Sigmoid colon (tissue), 7 donors: ENCODE results near the gene CD248. TPM values are rescaled to one million over a fixed set of nuclear protein-coding genes. Genes with fewer than 3 reads are reported as not detected.
"Not testable (repeated sequence)": the region's sequence is repeated elsewhere in the genome, so short reads cannot be mapped to it uniquely, and the experiment has no call there.

Source experiments
- DNase-seq: peaks from one replicate; pipeline ENCODE4 v3.0.0-alpha.2; 2019
- H3K27ac ChIP-seq, 4 donors: fragments of 200-600 bp; sonication (generic); one replicate each; pipeline ENCODE4 v1.5.1; 2016 to 2019; ENCODE audit warnings: mild to moderate bottlenecking in 1 of 4
- H3K27me3 ChIP-seq, 3 donors: fragments of 200-600 bp; sonication (generic); one replicate each; pipeline ENCODE4 v1.5.1; 2019; ENCODE audit warnings: mild to moderate bottlenecking in 1 of 3
- H3K36me3 ChIP-seq, 4 donors: fragments of 200-600 bp; sonication (generic); one replicate each; pipeline ENCODE4 v1.5.1; 2016 to 2019
- H3K4me1 ChIP-seq, 4 donors: fragments of 200-600 bp; sonication (generic); one replicate each; pipeline ENCODE4 v1.5.1; 2017 to 2019
- H3K4me3 ChIP-seq, 4 donors: fragments of 200-600 bp; sonication (generic); one replicate each; pipeline ENCODE4 v1.5.1; 2017 to 2019; ENCODE audit warnings: mild to moderate bottlenecking in 2 of 4, moderate library complexity in 1 of 4
- H3K9me3 ChIP-seq, 4 donors: fragments of 200-600 bp in 3 of 4; sonication (generic) in 3 of 4; one replicate each; pipeline versions ENCODE4 v1.5.1 to v1.6.1; 2013 to 2019
- EP300 ChIP-seq, 4 donors: sonication (generic); formaldehyde crosslinking; IDR thresholded peaks; one replicate each; pipeline ENCODE4 v1.6.1; 2017; ENCODE audit warnings: antibody characterized with exemption in 4 of 4
- POLR2A ChIP-seq, 2 donors: fragments of 450-650 bp; IDR thresholded peaks; one replicate each; pipeline ENCODE4 v1.6.1; 2016; ENCODE audit warnings: antibody characterized with exemption in 2 of 2, mild to moderate bottlenecking in 2 of 2, moderate library complexity in 2 of 2
- POLR2AphosphoS5 ChIP-seq, 4 donors: sonication (generic); formaldehyde crosslinking; IDR thresholded peaks; one replicate each; pipeline ENCODE4 v1.6.1; 2017; ENCODE audit warnings: antibody characterized with exemption in 4 of 4
- WGBS, 2 donors: extraction: QIAGEN DNeasy Blood & Tissue Kit; methylation state at CpG; one replicate each; pipeline ENCODE4 v1.1.7; 2013; 5-methylcytosine and 5-hydroxymethylcytosine counted together
- intact Hi-C: fragments of 100-400 bp; cut with DNase I; formaldehyde crosslinking; loops from one replicate; pipeline ENCODE4 v1.15.1; 2023
- polyA plus RNA-seq, 3 donors: library from polyadenylated mRNA; stranded (reverse); fragments of 200-250 nt; gene quantifications; one replicate each; pipeline ENCODE4 v1.2.3, GENCODE V29; 2013
- total RNA-seq, 4 donors: library from RNA; depleted of rRNA; stranded (reverse); fragments of >200 nt; gene quantifications; one replicate each; pipeline ENCODE4 v1.1.0, GENCODE V29; 2016
- TF ChIP-seq, protein P1 (sequence below), 4 experiments: fragments of 450-650 bp in 3 of 4; fragments of 200-600 bp in 1 of 4; IDR thresholded peaks; one replicate each; pipeline ENCODE4 v1.5.1; 2016 to 2019; ENCODE audit warnings: antibody characterized with exemption in 4 of 4, mild to moderate bottlenecking in 3 of 4, moderate library complexity in 2 of 4
- donor health status: healthy with polysubstance abuse.
- donor health status: Bipolar disorder and iron deficiency.
- donor health status: healthy.

CD248 gene
- total and polyA plus RNA-seq, 7 donors, result 1.2 to 26.3 (median 6.1) TPM

DNA sequence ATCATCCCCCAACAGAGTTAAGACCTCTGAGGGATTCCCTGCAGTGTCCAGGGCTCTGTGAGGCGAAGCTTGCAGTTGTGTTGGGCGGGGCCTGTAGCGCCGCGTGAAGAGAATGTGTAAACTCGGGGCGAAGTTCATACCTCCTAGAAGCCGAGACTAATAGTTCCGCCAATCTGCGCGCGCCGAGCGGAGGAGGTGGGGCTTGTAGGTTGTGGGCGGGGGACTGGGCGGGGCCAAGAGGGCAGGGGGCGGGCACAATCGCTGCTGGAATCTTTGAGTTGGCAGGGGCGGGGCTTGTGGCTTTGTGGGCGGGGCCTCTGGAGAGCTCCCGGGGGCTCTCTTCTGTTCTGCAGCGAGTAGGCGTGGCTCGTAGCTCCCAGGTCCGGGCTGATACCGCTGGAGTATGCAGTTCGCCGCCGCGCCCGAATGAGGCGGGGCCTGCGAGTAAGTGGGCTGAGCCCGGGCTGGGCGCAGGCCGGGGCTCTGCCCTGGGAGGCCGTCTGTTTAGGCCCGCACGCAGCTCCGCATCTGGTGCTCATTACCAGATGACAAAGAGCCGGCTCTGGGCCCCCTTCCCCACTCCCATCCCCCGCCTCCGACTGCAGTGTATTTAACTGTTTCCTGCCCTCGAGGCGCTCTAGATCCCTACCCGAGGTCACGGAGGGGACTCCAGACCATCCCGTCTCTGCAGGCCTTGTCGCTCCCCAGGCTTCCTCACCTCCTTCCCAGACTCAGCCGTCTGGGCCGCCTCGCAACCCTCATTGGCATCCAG is 4.1 kb downstream of the CD248 start:
- intact Hi-C loops, result loop anchor here (1.0 kb wide), 3 partner anchors 16 to 74 kb away; partner anchors contain the start of gene BRMS1
- no peak for TF ChIP-seq EP300 (IDR thresholded peaks at IDR 0.05)
- peak; percentile 37 to 64 for TF ChIP-seq POLR2A (IDR thresholded peaks at IDR 0.05)
- TF ChIP-seq POLR2AphosphoS5 (IDR thresholded peaks at IDR 0.05), result peak; percentile 68 to 91 (median 74)
- H3K36me3 ChIP-seq, result no peaks in the 10 kb centered on the region
- 2 to 3% methylated on average over 52 of the region's 52 CpGs for WGBS, 2 donors
- H3K4me3 ChIP-seq, result peak overlapping the region; percentile 47 to 58 (median 52)
- DNase-seq, result peak; percentile 100
- H3K4me1 ChIP-seq, result peaks cover 0 to 54% (median 49%) of the 10 kb centered on the region in 4 donors
- no peaks in the 10 kb centered on the region for H3K27me3 ChIP-seq
- H3K9me3 ChIP-seq, result no peaks in the 10 kb centered on the region
- H3K27ac ChIP-seq, result peak overlapping the region; percentile 86 to 94 (median 90)

DNA sequence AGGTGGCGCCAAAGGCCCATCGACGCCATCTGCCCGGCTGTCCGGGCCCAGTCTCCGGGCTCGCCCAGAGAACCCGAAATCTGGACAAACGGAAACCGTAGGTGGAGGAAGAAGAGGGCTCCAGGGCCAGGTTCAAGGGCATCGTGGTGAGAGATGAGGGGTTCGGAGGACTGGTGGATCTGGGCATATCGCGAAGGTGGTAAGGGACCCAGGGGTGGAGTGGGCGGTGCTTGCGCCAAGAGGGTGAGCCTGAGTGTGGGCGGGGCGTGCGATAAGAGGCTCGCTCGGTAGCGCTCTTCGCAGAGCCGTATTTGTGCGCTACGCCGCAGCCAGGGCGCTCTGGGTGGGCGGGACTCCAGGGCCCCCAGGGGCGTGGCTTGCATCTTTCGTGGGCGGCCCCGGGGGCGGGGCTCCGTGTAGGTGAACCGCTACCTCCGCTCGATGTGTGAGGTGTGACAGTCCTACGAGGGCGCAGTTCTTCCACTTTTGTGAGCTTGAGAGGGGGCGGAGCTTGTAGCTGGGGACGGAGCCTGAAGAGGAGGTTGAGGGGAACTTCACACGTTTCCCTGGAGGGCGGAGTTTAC is 4.8 kb downstream of the CD248 start:
- 0% methylated on average over 44 of the region's 44 CpGs for WGBS, 2 donors
- Histone ChIP-seq H3K27ac (peak overlapping the region; percentile 86 to 94 (median 90)), H3K36me3 (no peaks in the 10 kb centered on the region), H3K9me3 (no peaks in the 10 kb centered on the region), H3K4me1 (peaks cover 0 to 47% (median 42%) of the 10 kb centered on the region in 4 donors), H3K4me3 (peak overlapping the region; percentile 47 to 58 (median 52)), H3K27me3 (no peaks in the 10 kb centered on the region)
- TF ChIP-seq, protein P1, sequence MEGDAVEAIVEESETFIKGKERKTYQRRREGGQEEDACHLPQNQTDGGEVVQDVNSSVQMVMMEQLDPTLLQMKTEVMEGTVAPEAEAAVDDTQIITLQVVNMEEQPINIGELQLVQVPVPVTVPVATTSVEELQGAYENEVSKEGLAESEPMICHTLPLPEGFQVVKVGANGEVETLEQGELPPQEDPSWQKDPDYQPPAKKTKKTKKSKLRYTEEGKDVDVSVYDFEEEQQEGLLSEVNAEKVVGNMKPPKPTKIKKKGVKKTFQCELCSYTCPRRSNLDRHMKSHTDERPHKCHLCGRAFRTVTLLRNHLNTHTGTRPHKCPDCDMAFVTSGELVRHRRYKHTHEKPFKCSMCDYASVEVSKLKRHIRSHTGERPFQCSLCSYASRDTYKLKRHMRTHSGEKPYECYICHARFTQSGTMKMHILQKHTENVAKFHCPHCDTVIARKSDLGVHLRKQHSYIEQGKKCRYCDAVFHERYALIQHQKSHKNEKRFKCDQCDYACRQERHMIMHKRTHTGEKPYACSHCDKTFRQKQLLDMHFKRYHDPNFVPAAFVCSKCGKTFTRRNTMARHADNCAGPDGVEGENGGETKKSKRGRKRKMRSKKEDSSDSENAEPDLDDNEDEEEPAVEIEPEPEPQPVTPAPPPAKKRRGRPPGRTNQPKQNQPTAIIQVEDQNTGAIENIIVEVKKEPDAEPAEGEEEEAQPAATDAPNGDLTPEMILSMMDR (IDR thresholded peaks at IDR 0.05), result peak; percentile 8 to 98 (median 61)
- peak; percentile 32 to 84 (median 44) for TF ChIP-seq POLR2AphosphoS5 (IDR thresholded peaks at IDR 0.05)
- no peak for TF ChIP-seq POLR2A (IDR thresholded peaks at IDR 0.05)
- TF ChIP-seq EP300 (IDR thresholded peaks at IDR 0.05), result no peak
- intact Hi-C loops, result loop anchor here (1.0 kb wide), 3 partner anchors 16 to 74 kb away; partner anchors contain the start of gene BRMS1
- peak; percentile 96 for DNase-seq

DNA sequence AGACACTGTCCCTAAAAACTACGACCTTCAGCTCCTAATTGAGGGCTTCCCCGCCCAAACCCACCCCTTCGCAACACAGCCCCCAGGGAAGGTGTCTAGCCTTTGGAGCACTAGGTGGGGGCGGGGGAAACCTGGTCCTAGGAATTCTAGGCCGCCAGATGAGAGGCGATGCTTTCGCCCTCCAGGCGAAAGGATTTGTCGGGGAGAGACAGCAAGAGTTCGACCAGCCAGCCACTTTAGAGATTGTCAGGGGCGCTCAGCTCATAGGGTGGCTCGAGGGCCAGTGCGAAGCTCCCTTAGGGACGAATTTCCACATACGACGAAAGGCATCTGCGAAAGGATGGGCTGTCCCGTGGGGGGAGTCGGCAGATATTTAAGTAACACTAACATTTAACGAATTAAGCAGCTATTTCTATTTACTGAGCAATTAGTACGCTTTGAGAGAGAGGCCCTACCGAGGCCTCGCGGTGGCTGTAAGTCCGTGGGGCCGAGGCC is 5.3 kb downstream of the CD248 start:
- intact Hi-C loops, result no loop called here
- Histone ChIP-seq H3K36me3 (no peaks in the 10 kb centered on the region), H3K4me1 (peaks cover 0 to 42% (median 37%) of the 10 kb centered on the region in 4 donors), H3K27me3 (no peaks in the 10 kb centered on the region), H3K9me3 (no peaks in the 10 kb centered on the region), H3K27ac (peak overlapping the region; percentile 86 to 94 (median 90)), H3K4me3 (peak overlapping the region; percentile 47 to 58 (median 52))
- 33 to 36% methylated on average over 26 of the region's 26 CpGs for WGBS, 2 donors
- TF ChIP-seq, protein P1 (IDR thresholded peaks at IDR 0.05), result peak in 2 of 4 experiments; percentile 86 to 96
- TF ChIP-seq POLR2A (IDR thresholded peaks at IDR 0.05) (no peak), EP300 (IDR thresholded peaks at IDR 0.05) (no peak), POLR2AphosphoS5 (IDR thresholded peaks at IDR 0.05) (no peak)
- no peak for DNase-seq

DNA sequence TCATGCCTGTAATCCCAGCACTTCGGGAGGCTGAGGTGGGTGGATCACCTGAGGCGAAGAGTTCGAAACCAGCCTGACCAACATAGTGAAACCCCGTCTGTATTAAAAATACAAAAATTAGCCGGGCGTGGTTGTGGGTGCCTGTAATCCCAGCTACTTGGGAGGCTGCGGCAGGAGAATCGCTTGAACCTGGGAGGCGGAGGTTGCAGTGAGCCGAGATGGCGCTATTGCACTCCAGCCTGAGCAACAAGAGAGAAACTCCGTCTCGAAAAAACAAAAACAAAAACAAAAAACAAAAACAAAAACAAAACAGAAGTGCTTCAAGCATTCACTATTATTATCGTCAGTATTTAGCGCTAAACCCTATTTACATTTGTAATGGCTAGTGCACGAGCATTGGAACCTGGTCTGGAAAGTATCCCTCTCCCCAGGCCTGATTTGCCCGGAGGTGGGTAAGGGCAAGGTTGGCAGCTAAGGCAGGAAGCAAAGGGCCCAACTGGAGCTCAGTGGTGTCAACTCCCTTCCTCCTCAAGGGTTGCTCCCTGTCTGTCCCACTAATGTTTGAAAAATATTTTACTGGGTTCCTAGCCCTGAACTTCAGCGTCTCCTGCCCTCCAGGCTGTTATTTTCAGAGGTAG is 5.9 kb downstream of the CD248 start:
- H3K4me3 ChIP-seq, intact Hi-C loops, H3K27me3 ChIP-seq, H3K9me3 ChIP-seq, DNase-seq, H3K36me3 ChIP-seq: not testable (repeated sequence)
- Histone ChIP-seq H3K4me1 (peaks cover 0 to 36% (median 31%) of the 10 kb centered on the region in 4 donors), H3K27ac (peak overlapping the region in 2 of 4 donors; percentile 86 to 90)
- WGBS, 2 donors, result 86 to 91% methylated on average over 18 of the region's 18 CpGs

DNA sequence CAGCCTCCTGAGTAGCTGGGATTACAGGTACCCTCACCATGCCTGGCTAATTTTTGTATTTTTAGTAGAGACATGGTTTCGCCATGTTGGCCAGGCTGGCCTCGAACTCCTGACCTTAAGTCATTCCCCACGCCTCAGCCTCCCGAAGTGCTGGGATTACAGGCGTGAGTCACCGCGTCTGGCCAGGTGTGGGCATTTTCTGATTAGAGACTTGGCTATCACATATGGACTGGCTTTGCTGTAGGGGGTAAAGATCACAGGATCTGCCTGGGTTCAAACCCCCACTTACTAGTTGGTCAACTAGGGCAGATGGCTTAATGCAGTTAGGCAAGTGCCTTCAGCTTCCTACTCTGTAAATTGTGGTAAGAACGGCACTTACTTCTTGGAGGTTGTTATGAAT is 6.5 kb downstream of the CD248 start:
- Histone ChIP-seq H3K27ac (no peak overlapping the region), H3K36me3 (no peaks in the 10 kb centered on the region), H3K9me3 (no peaks in the 10 kb centered on the region), H3K27me3 (no peaks in the 10 kb centered on the region), H3K4me1 (peaks cover 0 to 30% (median 25%) of the 10 kb centered on the region in 4 donors), H3K4me3 (no peak overlapping the region)
- no peak for DNase-seq
- intact Hi-C loops, result no loop called here
- 61 to 89% methylated on average over 8 of the region's 8 CpGs for WGBS, 2 donors
- TF ChIP-seq POLR2A (IDR thresholded peaks at IDR 0.05) (no peak), EP300 (IDR thresholded peaks at IDR 0.05) (no peak), POLR2AphosphoS5 (IDR thresholded peaks at IDR 0.05) (no peak)
- TF ChIP-seq, protein P1 (IDR thresholded peaks at IDR 0.05), result no peak
